Smooth muscle cell (in vitro differentiated cells): ENCODE measurements around the gene PELO. TPM values are rescaled to one million over a fixed set of nuclear protein-coding genes. Genes with fewer than 3 reads are reported as not detected.
"Not testable (repeated sequence)": the region's sequence is repeated elsewhere in the genome, so short reads cannot be mapped to it uniquely, and the experiment has no call there.

Source experiments
- DNase-seq: peaks from one replicate; lab custom pipeline; 2025; ENCODE audit not compliant: unreplicated experiment; lab: John Stamatoyannopoulos, UW
- H2AFZ ChIP-seq: fragments of 200-600 bp; sonication (generic); 2 replicates; pipeline ENCODE4 v1.6.0; 2016; ENCODE audit warnings: antibody characterized with exemption, low read depth, mild to moderate bottlenecking
- H3F3A ChIP-seq: fragments of 200-600 bp; sonication (generic); 2 replicates; pipeline ENCODE4 v1.6.0; 2017; ENCODE audit warnings: antibody characterized with exemption, low read depth
- H3K27ac ChIP-seq: fragments of 200-600 bp; sonication (generic); 2 replicates; pipeline ENCODE4 v1.5.1; 2016; ENCODE audit warnings: low read depth, mild to moderate bottlenecking
- H3K27me3 ChIP-seq: fragments of 200-600 bp; sonication (generic); 2 replicates; pipeline ENCODE4 v1.6.1; 2016; ENCODE audit warnings: low read depth, mild to moderate bottlenecking
- H3K36me3 ChIP-seq: fragments of 200-600 bp; sonication (generic); 2 replicates; pipeline ENCODE4 v1.5.1; 2016; ENCODE audit warnings: low read depth
- H3K4me1 ChIP-seq: fragments of 200-600 bp; sonication (generic); 2 replicates; pipeline ENCODE4 v1.5.1; 2016; ENCODE audit warnings: low read depth
- H3K4me2 ChIP-seq: fragments of 200-600 bp; sonication (generic); 2 replicates; pipeline ENCODE4 v1.6.0; 2016; ENCODE audit warnings: mild to moderate bottlenecking
- H3K4me3 ChIP-seq: fragments of 200-600 bp; sonication (generic); 2 replicates; pipeline ENCODE4 v1.5.1; 2016; ENCODE audit warnings: mild to moderate bottlenecking
- H3K79me2 ChIP-seq: fragments of 200-600 bp; sonication (generic); 2 replicates; pipeline ENCODE4 v1.6.0; 2016; ENCODE audit warnings: low read depth, mild to moderate bottlenecking
- H3K9ac ChIP-seq: fragments of 200-600 bp; sonication (generic); 2 replicates; pipeline ENCODE4 v1.6.0; 2016; ENCODE audit warnings: low read depth
- H3K9me3 ChIP-seq: fragments of 200-600 bp; sonication (generic); replicated peaks from 2 replicates; pipeline ENCODE4 v1.5.1; 2016; ENCODE audit warnings: low read depth
- H4K20me1 ChIP-seq: fragments of 200-600 bp; sonication (generic); 2 replicates; pipeline ENCODE4 v1.6.0; 2016; ENCODE audit warnings: low read depth
- WGBS: methylation state at CpG from one replicate; pipeline ENCODE4 v1.1.7; 2016; ENCODE audit warnings: low lambda C conversion rate; 5-methylcytosine and 5-hydroxymethylcytosine counted together
- polyA plus RNA-seq: library from polyadenylated mRNA; unstranded; fragments of >200 nt; fragmentation: Nextera tagmentation; extraction: Ambion mirVana; gene quantifications from 2 replicates; pipeline ENCODE4 v1.2.1, GENCODE V29; 2016
- total RNA-seq: library from RNA; depleted of rRNA; stranded (reverse); fragments of >200 nt; gene quantifications from 2 replicates; pipeline ENCODE4 v1.2.3, GENCODE V29; 2014
- TF ChIP-seq, protein P1 (sequence below): fragments of 200-600 bp; sonication (generic); IDR thresholded peaks from 2 replicates; pipeline ENCODE4 v1.5.1; 2017; ENCODE audit warnings: borderline replicate concordance, mild to moderate bottlenecking, antibody characterized with exemption; ENCODE audit not compliant: insufficient read depth, poor library complexity, severe bottlenecking

PELO gene
- total and polyA plus RNA-seq, 2 experiments from 2014 or later = 37.0 to 88.2 TPM

DNA sequence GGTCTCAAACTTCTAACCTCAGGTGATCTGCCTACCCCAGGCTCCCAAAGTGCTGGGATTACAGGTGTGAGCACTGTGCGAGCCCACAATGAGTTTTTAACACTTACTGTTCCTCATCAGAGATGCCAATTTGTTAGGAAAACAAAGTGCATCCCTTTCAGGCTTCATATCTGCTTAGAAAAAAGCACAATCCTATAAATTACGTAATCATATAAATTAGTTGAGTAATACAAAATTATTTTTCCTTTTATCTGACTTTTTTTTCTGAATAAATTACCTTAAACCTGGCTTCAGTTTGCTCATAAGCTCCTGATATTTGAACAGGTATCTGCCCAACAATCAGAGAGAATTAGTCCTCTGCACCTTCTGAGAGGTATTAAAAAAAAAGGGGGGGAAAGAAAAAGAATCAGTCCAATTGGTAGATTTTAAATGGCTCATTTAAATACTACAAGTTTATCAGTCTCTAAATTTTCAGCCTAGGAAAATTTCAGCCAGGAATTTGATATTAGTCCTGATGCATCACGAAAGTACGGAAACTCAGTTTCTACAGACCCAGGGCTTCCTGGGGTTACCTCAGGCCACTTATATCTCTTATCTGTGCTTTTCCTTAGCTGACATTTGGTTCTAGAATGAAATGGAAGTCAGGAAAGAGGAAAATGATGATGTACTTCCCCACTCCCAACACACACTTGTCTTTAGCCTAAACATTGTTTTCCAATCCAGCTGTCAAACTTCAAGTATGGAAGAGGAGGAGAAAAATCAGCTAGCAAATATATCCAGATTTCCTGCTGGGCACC, 26.8 kb downstream of the PELO start:
- H3K36me3 ChIP-seq = no peaks in the 10 kb centered on the region
- peaks cover 9% of the 10 kb centered on the region for H3K4me1 ChIP-seq
- no peak overlapping the region for H3K4me2 ChIP-seq
- peaks cover 5% of the 10 kb centered on the region for H3F3A ChIP-seq
- H3K9me3 ChIP-seq = no peaks in the 10 kb centered on the region
- TF ChIP-seq, protein P1, sequence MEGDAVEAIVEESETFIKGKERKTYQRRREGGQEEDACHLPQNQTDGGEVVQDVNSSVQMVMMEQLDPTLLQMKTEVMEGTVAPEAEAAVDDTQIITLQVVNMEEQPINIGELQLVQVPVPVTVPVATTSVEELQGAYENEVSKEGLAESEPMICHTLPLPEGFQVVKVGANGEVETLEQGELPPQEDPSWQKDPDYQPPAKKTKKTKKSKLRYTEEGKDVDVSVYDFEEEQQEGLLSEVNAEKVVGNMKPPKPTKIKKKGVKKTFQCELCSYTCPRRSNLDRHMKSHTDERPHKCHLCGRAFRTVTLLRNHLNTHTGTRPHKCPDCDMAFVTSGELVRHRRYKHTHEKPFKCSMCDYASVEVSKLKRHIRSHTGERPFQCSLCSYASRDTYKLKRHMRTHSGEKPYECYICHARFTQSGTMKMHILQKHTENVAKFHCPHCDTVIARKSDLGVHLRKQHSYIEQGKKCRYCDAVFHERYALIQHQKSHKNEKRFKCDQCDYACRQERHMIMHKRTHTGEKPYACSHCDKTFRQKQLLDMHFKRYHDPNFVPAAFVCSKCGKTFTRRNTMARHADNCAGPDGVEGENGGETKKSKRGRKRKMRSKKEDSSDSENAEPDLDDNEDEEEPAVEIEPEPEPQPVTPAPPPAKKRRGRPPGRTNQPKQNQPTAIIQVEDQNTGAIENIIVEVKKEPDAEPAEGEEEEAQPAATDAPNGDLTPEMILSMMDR = no peak
- no peak overlapping the region for H3K9ac ChIP-seq
- peaks cover 87% of the 10 kb centered on the region for H3K79me2 ChIP-seq
- no peak for DNase-seq
- no peak overlapping the region for H2AFZ ChIP-seq
- 72% methylated on average over 4 of the region's 4 CpGs for WGBS
- peaks cover 15% of the 10 kb centered on the region for H4K20me1 ChIP-seq
- H3K27ac ChIP-seq = peak overlapping the region; percentile 12
- no peaks in the 10 kb centered on the region for H3K27me3 ChIP-seq
- H3K4me3 ChIP-seq = no peak overlapping the region

DNA sequence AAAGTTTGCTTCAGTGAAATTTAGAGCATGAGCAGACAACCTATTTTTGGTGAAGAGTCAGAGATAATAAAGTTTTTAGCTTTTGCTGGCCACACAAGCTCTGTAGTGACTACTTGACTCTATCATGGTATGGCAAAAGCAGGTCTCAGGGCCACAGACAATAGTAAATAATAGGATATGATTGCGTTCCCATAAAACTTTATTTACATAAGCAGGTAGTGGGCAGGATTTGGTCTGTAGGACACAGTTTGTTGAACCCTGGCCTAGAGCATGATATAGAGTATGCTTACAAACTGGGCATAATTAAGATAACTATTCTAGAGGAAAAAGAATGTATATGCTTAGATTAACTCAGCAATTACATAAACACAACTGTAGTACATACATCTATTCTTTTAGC, 30.1 kb downstream of the PELO start:
- H2AFZ ChIP-seq = no peak overlapping the region
- H3K36me3 ChIP-seq = no peaks in the 10 kb centered on the region
- H3K4me3 ChIP-seq = no peak overlapping the region
- H3K9me3 ChIP-seq = no peaks in the 10 kb centered on the region
- TF ChIP-seq, protein P1 = no peak
- DNase-seq = no peak
- 95% methylated on average over 1 of the region's 1 CpG for WGBS
- no peaks in the 10 kb centered on the region for H3K27me3 ChIP-seq
- H4K20me1 ChIP-seq = peaks cover 10% of the 10 kb centered on the region
- no peaks in the 10 kb centered on the region for H3F3A ChIP-seq
- peaks cover 87% of the 10 kb centered on the region for H3K79me2 ChIP-seq
- H3K4me2 ChIP-seq = no peak overlapping the region
- H3K4me1 ChIP-seq = no peaks in the 10 kb centered on the region
- no peak overlapping the region for H3K9ac ChIP-seq
- H3K27ac ChIP-seq = peak overlapping the region; percentile 3

DNA sequence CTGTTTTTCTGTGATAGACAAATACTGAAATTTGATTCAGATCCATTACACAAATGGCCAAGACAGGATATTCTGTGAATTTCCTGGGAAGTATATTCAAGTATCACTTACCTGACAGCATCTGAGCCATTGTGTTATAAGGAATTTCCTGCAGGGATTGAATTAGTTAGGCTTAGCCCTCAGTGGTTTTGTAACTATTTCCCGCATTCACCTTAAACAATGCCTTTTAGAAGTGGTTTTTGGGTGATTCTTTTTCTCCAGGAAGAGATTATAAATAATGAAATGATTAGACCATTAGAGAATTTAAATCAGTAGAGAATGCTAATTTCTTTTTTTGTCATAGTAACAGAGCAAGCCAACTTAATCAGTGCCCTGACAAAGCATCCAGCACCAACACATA, 30.6 kb downstream of the PELO start:
- H3K27me3 ChIP-seq = no peaks in the 10 kb centered on the region

DNA sequence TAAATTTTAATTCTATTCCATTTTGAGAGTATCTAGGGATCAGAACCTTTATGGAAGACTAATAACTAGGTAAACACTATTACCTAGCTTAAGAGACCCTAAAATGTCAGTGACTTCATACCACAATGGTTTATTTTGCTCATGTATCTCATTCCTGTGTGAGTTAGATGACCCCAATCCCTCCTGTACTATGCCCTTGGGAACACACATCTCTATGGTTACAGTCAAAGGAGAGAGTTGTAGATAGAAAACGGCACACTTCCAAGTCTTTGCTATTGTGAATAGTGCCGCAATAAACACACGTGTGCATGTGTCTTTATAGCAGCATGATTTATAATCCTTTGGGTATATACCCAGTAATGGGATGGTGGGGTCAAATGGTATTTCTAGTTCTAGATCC, 31.1 kb downstream of the PELO start:
- 91% methylated on average over 3 of the region's 3 CpGs for WGBS
- not testable (repeated sequence) for DNase-seq, H4K20me1 ChIP-seq

More for the DNA sequence above, 30.6 kb downstream of the PELO start:
- H3K27ac ChIP-seq = no peak overlapping the region
- H3K36me3 ChIP-seq = no peaks in the 10 kb centered on the region
- H3K9me3 ChIP-seq = no peaks in the 10 kb centered on the region
- TF ChIP-seq, protein P1 = no peak
- no peak for DNase-seq
- no peak overlapping the region for H2AFZ ChIP-seq
- no peaks in the 10 kb centered on the region for H3K4me1 ChIP-seq
- H4K20me1 ChIP-seq = peaks cover 6% of the 10 kb centered on the region
- no peak overlapping the region for H3K4me2 ChIP-seq
- no peak overlapping the region for H3K4me3 ChIP-seq
- H3F3A ChIP-seq = no peaks in the 10 kb centered on the region
- no peak overlapping the region for H3K9ac ChIP-seq
- WGBS = 89% methylated on average over 1 of the region's 1 CpG
- H3K79me2 ChIP-seq = peaks cover 87% of the 10 kb centered on the region

More for the DNA sequence above, 31.1 kb downstream of the PELO start:
- not testable (repeated sequence) for H3K9ac ChIP-seq, H3K36me3 ChIP-seq, H3F3A ChIP-seq, H3K4me3 ChIP-seq, H3K4me2 ChIP-seq, H3K27me3 ChIP-seq, H2AFZ ChIP-seq, H3K4me1 ChIP-seq, H3K27ac ChIP-seq, H3K9me3 ChIP-seq
- peaks cover 87% of the 10 kb centered on the region for H3K79me2 ChIP-seq
